B cell (primary cell): Measurements from ENCODE around the gene WDR1. TPM values are rescaled to one million over a fixed set of nuclear protein-coding genes. Genes with fewer than 3 reads are reported as not detected.
A peak's percentile ranks its signal among the peaks of the same experiment; 100 is the strongest.

Experiments
- ATAC-seq: fragments of 200-7000 bp; cut with Tn5 transposase; one replicate; pipeline ENCODE4 v1.10.0; 2021; ENCODE audit warnings: low read depth, mild to moderate bottlenecking, moderate number of reproducible peaks, moderate library complexity
- CTCF ChIA-PET: fragments of 350-600 bp; sonication (Branson Sonifier 250); formaldehyde crosslinking; loops from one replicate; lab custom pipeline; 2021; ENCODE audit warnings: antibody characterized with exemption, inconsistent platforms; lab: Charles Lee
- POLR2A ChIA-PET: fragments of 350-600 bp; sonication (Branson Sonifier 250); formaldehyde crosslinking; loops from one replicate; lab custom pipeline; 2021; ENCODE audit warnings: antibody characterized with exemption; lab: Charles Lee
- DNase-seq: peaks from one replicate; pipeline ENCODE4 v3.0.0; 2013
- H2AFZ ChIP-seq: 2 replicates; pipeline ENCODE4 v1.6.1; 2012; ENCODE audit warnings: mild to moderate bottlenecking, low read depth, low read length; ENCODE audit not compliant: insufficient read depth, poor library complexity, severe bottlenecking
- H3K27ac ChIP-seq, 2 donors: 1 replicate in 1 of 2; 2 replicates in 1 of 2; pipeline ENCODE4 v1.5.1; 2012 to 2013; ENCODE audit warnings: low read length in 2 of 2, mild to moderate bottlenecking in 2 of 2, moderate library complexity in 1 of 2
- H3K27me3 ChIP-seq, 4 experiments: fragments of 200-600 bp in 1 of 4; sonication (generic) in 1 of 4; replicated peaks in 1 of 4; 1 replicate in 2 of 4; 2 replicates in 2 of 4; pipeline versions ENCODE4 v1.6.1 to v1.7.0; 2013 to 2016; ENCODE audit warnings: low read length in 3 of 4, mild to moderate bottlenecking in 2 of 4, mixed read lengths in 1 of 4, moderate library complexity in 1 of 4; ENCODE audit not compliant: insufficient read depth in 4 of 4, control insufficient read depth in 3 of 4; ENCODE audit errors: control extremely low read depth in 1 of 4
- H3K36me3 ChIP-seq, 2 experiments: replicated peaks in 1 of 2; 1 replicate in 1 of 2; 2 replicates in 1 of 2; pipeline versions ENCODE4 v1.6.1 to v1.7.1; 2013; ENCODE audit warnings: low read length in 1 of 2; ENCODE audit not compliant: insufficient read depth in 2 of 2, control insufficient read depth in 1 of 2; ENCODE audit errors: control extremely low read depth in 1 of 2, extremely low read depth in 1 of 2
- H3K4me1 ChIP-seq, 2 donors: fragments of 200-600 bp in 1 of 2; sonication (generic) in 1 of 2; 1 replicate in 1 of 2; 2 replicates in 1 of 2; pipeline versions ENCODE4 v1.5.1 to v1.6.1; 2013 to 2017; ENCODE audit warnings: low read length in 2 of 2; ENCODE audit not compliant: control insufficient read depth in 2 of 2, insufficient read depth in 2 of 2
- H3K4me2 ChIP-seq: replicated peaks from 2 replicates; pipeline ENCODE3; 2012; ENCODE audit warnings: mild to moderate bottlenecking, low read depth, low read length; ENCODE audit not compliant: poor library complexity, severe bottlenecking
- H3K4me3 ChIP-seq, 5 experiments: fragments of 200-600 bp in 1 of 5; sonication (generic) in 1 of 5; 1 replicate in 3 of 5; 2 replicates in 2 of 5; pipeline versions ENCODE4 v1.5.1 to v1.7.0; 2011 to 2016; ENCODE audit warnings: low read length in 4 of 5, mild to moderate bottlenecking in 4 of 5, low read depth in 2 of 5, control low read depth in 1 of 5, moderate library complexity in 1 of 5; ENCODE audit not compliant: insufficient read depth in 1 of 5; ENCODE audit errors: control extremely low read depth in 1 of 5, extremely low read depth in 1 of 5
- H3K79me2 ChIP-seq: fragments of 200-600 bp; sonication (generic); one replicate; pipeline ENCODE4 v1.6.0; 2016; ENCODE audit warnings: low read length; ENCODE audit not compliant: control insufficient read depth, insufficient read depth
- H3K9ac ChIP-seq: fragments of 200-600 bp; sonication (generic); 2 replicates; pipeline ENCODE4 v1.6.1; 2017; ENCODE audit warnings: mild to moderate bottlenecking, low read length, moderate library complexity
- H3K9me3 ChIP-seq, 3 donors: one replicate each; pipeline versions ENCODE4 v1.6.1 to v1.7.1; 2013; ENCODE audit warnings: low read length in 2 of 3; ENCODE audit not compliant: control insufficient read depth in 2 of 3, insufficient read depth in 1 of 3; ENCODE audit errors: control extremely low read depth in 1 of 3
- H4K20me1 ChIP-seq: 2 replicates; pipeline ENCODE4 v1.6.0; 2012; ENCODE audit warnings: mild to moderate bottlenecking, low read length; ENCODE audit not compliant: insufficient read depth, control insufficient read depth, poor library complexity, severe bottlenecking
- H3K27ac Mint-ChIP-seq: one replicate; pipeline ENCODE4 v1.8.0; 2021; ENCODE audit warnings: mixed read lengths
- H3K27me3 Mint-ChIP-seq: one replicate; pipeline ENCODE4 v1.8.0; 2021; ENCODE audit warnings: mixed read lengths
- H3K4me1 Mint-ChIP-seq: one replicate; pipeline ENCODE4 v1.8.0; 2021; ENCODE audit warnings: mixed read lengths
- H3K4me3 Mint-ChIP-seq: one replicate; pipeline ENCODE4 v1.8.0; 2021; ENCODE audit warnings: mixed read lengths
- H3K9me3 Mint-ChIP-seq: one replicate; pipeline ENCODE4 v1.8.0; 2022; ENCODE audit warnings: mixed read lengths; ENCODE audit not compliant: insufficient read depth
- EZH2 ChIP-seq: IDR thresholded peaks from 2 replicates; pipeline ENCODE4 v1.6.1; 2012; ENCODE audit warnings: borderline replicate concordance, low read depth, mild to moderate bottlenecking, moderate library complexity, low read length; ENCODE audit not compliant: insufficient read depth, poor library complexity, severe bottlenecking
- WGBS: methylation state at CpG from one replicate; pipeline ENCODE4 v1.1.5; 2013; ENCODE audit warnings: missing lambda C conversion rate; ENCODE audit not compliant: insufficient coverage; 5-methylcytosine and 5-hydroxymethylcytosine counted together
- intact Hi-C: fragments of 100-400 bp; cut with micrococcal nuclease; formaldehyde crosslinking; loops from one replicate; pipeline ENCODE4 v1.10.0; 2022
- polyA plus RNA-seq: library from polyadenylated mRNA; depleted of rRNA; stranded (reverse); fragments of >200 nt; gene quantifications from 2 replicates; pipeline ENCODE4 v1.2.3, GENCODE V29; 2012
- total RNA-seq, 2 donors: library from RNA; stranded (reverse); fragments of 120-200 nt in 1 of 2; gene quantifications; 1 replicate in 1 of 2; 2 replicates in 1 of 2; pipeline versions ENCODE4 v1.2.3 to v1.2.4, GENCODE V29; 2013 to 2022
- TF ChIP-seq, protein P1 (sequence below): fragments of 200-600 bp; IDR thresholded peaks from one replicate; pipeline ENCODE4 v1.8.0; 2022; ENCODE audit warnings: antibody characterized with exemption, mild to moderate bottlenecking

WDR1 gene
- total and polyA plus RNA-seq, 2 donors (not counting 1 experiment from before 2014, with no cell fraction given), result 134 to 217 TPM

DNA sequence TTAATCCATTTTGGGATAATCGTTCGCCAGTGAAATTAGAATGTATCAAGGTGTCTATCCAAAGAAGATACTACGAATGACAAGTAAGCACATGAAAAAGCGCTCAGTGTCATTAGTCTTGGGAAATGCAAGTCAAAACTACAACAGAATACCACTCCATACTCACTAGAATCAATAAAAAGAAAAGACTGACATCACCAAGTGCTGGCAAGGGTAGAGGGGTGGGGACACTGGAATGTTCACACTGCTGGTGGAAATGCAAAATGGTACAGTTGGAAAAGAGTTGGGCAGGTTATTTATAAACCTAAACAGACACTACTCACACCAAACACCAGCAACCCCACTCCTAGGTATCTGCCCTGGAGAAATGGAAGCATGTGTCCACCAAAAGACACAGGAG, 11.2 kb downstream of the WDR1 start:
- TF ChIP-seq, protein P1, sequence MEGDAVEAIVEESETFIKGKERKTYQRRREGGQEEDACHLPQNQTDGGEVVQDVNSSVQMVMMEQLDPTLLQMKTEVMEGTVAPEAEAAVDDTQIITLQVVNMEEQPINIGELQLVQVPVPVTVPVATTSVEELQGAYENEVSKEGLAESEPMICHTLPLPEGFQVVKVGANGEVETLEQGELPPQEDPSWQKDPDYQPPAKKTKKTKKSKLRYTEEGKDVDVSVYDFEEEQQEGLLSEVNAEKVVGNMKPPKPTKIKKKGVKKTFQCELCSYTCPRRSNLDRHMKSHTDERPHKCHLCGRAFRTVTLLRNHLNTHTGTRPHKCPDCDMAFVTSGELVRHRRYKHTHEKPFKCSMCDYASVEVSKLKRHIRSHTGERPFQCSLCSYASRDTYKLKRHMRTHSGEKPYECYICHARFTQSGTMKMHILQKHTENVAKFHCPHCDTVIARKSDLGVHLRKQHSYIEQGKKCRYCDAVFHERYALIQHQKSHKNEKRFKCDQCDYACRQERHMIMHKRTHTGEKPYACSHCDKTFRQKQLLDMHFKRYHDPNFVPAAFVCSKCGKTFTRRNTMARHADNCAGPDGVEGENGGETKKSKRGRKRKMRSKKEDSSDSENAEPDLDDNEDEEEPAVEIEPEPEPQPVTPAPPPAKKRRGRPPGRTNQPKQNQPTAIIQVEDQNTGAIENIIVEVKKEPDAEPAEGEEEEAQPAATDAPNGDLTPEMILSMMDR, result no peak
- no peak for TF ChIP-seq EZH2
- Mint-ChIP-seq H3K27ac (no peak overlapping the region), H3K9me3 (no peaks in the 10 kb centered on the region), H3K4me1 (peaks cover 80% of the 10 kb centered on the region), H3K27me3 (no peaks in the 10 kb centered on the region), H3K4me3 (no peak overlapping the region)
- WGBS, result no CpG with 5 or more reads among the region's 4 CpGs
- Histone ChIP-seq H3K4me1 (peaks cover 19 to 53% of the 10 kb centered on the region in 2 donors), H3K36me3 (peaks cover 0 to 77% of the 10 kb centered on the region in 2 experiments), H3K27ac (peak overlapping the region in 1 of 2 donors; percentile 3), H3K9me3 (no peaks in the 10 kb centered on the region), H4K20me1 (peaks cover 100% of the 10 kb centered on the region), H3K9ac (no peak overlapping the region), H3K4me3 (no peak overlapping the region), H2AFZ (no peak overlapping the region), H3K4me2 (no peak overlapping the region), H3K79me2 (peaks cover 100% of the 10 kb centered on the region), H3K27me3 (no peaks in the 10 kb centered on the region)
- CTCF ChIA-PET, result no interaction called here
- POLR2A ChIA-PET, result no interaction called here
- DNase-seq (no peak), ATAC-seq (no peak)
- intact Hi-C loops, result no loop called here

DNA sequence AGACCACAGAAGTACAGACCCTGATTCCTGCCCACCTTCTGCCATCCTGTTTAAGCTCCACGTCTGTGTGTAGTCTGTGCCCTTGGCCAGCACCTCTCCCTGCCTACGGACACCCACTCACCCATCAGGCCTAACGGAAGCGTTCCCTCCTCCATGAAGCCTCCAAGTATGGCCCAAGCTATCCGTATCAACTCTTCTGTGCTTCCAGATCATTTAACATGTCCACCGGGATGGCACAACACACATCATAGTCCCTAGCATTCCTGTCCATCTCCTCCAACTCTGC, 11.7 kb downstream of the WDR1 start:
- H3K79me2 ChIP-seq, result peaks cover 100% of the 10 kb centered on the region
- no peak overlapping the region for H3K4me3 Mint-ChIP-seq
- H3K4me2 ChIP-seq, result no peak overlapping the region
- no peak overlapping the region for H3K9ac ChIP-seq
- H3K9me3 Mint-ChIP-seq, result no peaks in the 10 kb centered on the region
- no peak for DNase-seq
- peaks cover 79% of the 10 kb centered on the region for H3K4me1 Mint-ChIP-seq
- H4K20me1 ChIP-seq, result peaks cover 100% of the 10 kb centered on the region
- no peaks in the 10 kb centered on the region for H3K9me3 ChIP-seq
- no peaks in the 10 kb centered on the region for H3K27me3 ChIP-seq
- ChIA-PET POLR2A (no interaction called here), CTCF (no interaction called here)
- intact Hi-C loops, result no loop called here
- TF ChIP-seq, protein P1, result no peak
- no peak for TF ChIP-seq EZH2
- H3K36me3 ChIP-seq, result peaks cover 0 to 80% of the 10 kb centered on the region in 2 experiments
- no peak for ATAC-seq
- H3K27ac Mint-ChIP-seq, result no peak overlapping the region
- peaks cover 19 to 54% of the 10 kb centered on the region in 2 donors for H3K4me1 ChIP-seq
- no peak overlapping the region for H3K27ac ChIP-seq
- H3K4me3 ChIP-seq, result no peak overlapping the region
- H3K27me3 Mint-ChIP-seq, result no peaks in the 10 kb centered on the region
- 95% methylated on average over 4 of the region's 6 CpGs for WGBS
- no peak overlapping the region for H2AFZ ChIP-seq
